CD4-positive, alpha-beta memory T cell (primary cell): ENCODE data around the gene COPS8. TPM values are rescaled to one million over a fixed set of nuclear protein-coding genes. Genes with fewer than 3 reads are reported as not detected.

ENCODE experiments used
- CTCF ChIA-PET: fragments of 350-600 bp; sonication (Branson Sonifier 250); formaldehyde crosslinking; loops from one replicate; lab custom pipeline; 2021; ENCODE audit warnings: inconsistent platforms; ENCODE audit not compliant: partially characterized antibody; lab: Charles Lee
- POLR2A ChIA-PET: fragments of 350-600 bp; sonication (Branson Sonifier 250); formaldehyde crosslinking; loops from one replicate; lab custom pipeline; 2021; ENCODE audit not compliant: partially characterized antibody; lab: Charles Lee
- DNase-seq, 5 donors: peaks; one replicate each; pipeline versions ENCODE4 v3.0.0 to v3.0.0-alpha.2; 2020 to 2022; ENCODE audit warnings: mixed read lengths in 1 of 5
- H3K27ac ChIP-seq: one replicate; pipeline ENCODE4 v1.7.0; 2013; ENCODE audit warnings: low read depth, low read length
- H3K27me3 ChIP-seq: 2 replicates; pipeline ENCODE4 v1.7.0; 2013; ENCODE audit warnings: mild to moderate bottlenecking, low read length, moderate library complexity; ENCODE audit not compliant: insufficient read depth
- H3K36me3 ChIP-seq: 2 replicates; pipeline ENCODE4 v1.7.0; 2013; ENCODE audit warnings: mild to moderate bottlenecking, low read length, moderate library complexity; ENCODE audit not compliant: insufficient read depth
- H3K4me1 ChIP-seq: 2 replicates; pipeline ENCODE4 v1.7.0; 2013; ENCODE audit warnings: mild to moderate bottlenecking, low read length, moderate library complexity; ENCODE audit not compliant: insufficient read depth
- H3K4me3 ChIP-seq, 2 donors: one replicate each; pipeline ENCODE4 v1.7.0; 2013; ENCODE audit warnings: low read length in 2 of 2, mild to moderate bottlenecking in 1 of 2
- H3K9me3 ChIP-seq, 2 donors: one replicate each; pipeline ENCODE4 v1.7.0; 2013; ENCODE audit warnings: low read length in 2 of 2, control low read depth in 1 of 2; ENCODE audit not compliant: control insufficient read depth in 1 of 2
- H3K27ac Mint-ChIP-seq, 7 donors: one replicate each; pipeline ENCODE4 v1.8.0; 2020 to 2021; ENCODE audit warnings: mixed read lengths in 7 of 7, mild to moderate bottlenecking in 6 of 7, inconsistent platforms in 3 of 7, moderate library complexity in 3 of 7
- H3K27me3 Mint-ChIP-seq, 2 donors: one replicate each; pipeline ENCODE4 v1.8.0; 2020 to 2021; ENCODE audit warnings: mixed read lengths in 2 of 2
- H3K36me3 Mint-ChIP-seq, 2 donors: one replicate each; pipeline ENCODE4 v1.8.0; 2020 to 2021; ENCODE audit warnings: mixed read lengths in 2 of 2, inconsistent platforms in 1 of 2, mild to moderate bottlenecking in 1 of 2
- H3K4me1 Mint-ChIP-seq, 4 donors: one replicate each; pipeline ENCODE4 v1.8.0; 2020 to 2021; ENCODE audit warnings: mixed read lengths in 4 of 4, mild to moderate bottlenecking in 1 of 4
- H3K4me3 Mint-ChIP-seq, 8 donors: one replicate each; pipeline ENCODE4 v1.8.0; 2020 to 2021; ENCODE audit warnings: mixed read lengths in 8 of 8, mild to moderate bottlenecking in 7 of 8, moderate library complexity in 6 of 8, inconsistent platforms in 3 of 8
- H3K9me3 Mint-ChIP-seq, 8 donors: one replicate each; pipeline ENCODE4 v1.8.0; 2020 to 2021; ENCODE audit warnings: mixed read lengths in 8 of 8, mild to moderate bottlenecking in 5 of 8, inconsistent platforms in 3 of 8, moderate library complexity in 1 of 8
- intact Hi-C: fragments of 100-400 bp; cut with micrococcal nuclease; formaldehyde crosslinking; loops from one replicate; pipeline ENCODE4 v1.15.1; 2023
- polyA plus RNA-seq, 2 donors: library from polyadenylated mRNA; unstranded; fragments of 300-500 nt; fragmentation: Illumina TruSeq; gene quantifications; one replicate each; pipeline ENCODE4 v1.2.3, GENCODE V29; 2021
- total RNA-seq, 2 experiments: library from RNA; stranded (reverse); gene quantifications; one replicate each; pipeline ENCODE4 v1.2.3, GENCODE V29; 2021

COPS8 gene
- total and polyA plus RNA-seq, 4 experiments from 2014 or later, result 33.4 to 105 (median 52.8) TPM

- no peak overlapping the region for H3K27ac ChIP-seq
- H3K4me1 ChIP-seq, result no peaks in the 10 kb centered on the region
- intact Hi-C loops, result no loop called here
- no peaks in the 10 kb centered on the region for H3K9me3 ChIP-seq
- H3K4me3 Mint-ChIP-seq, result no peak overlapping the region
- DNase-seq, result no peak
- H3K4me3 ChIP-seq, result no peak overlapping the region
- ChIA-PET POLR2A (no interaction called here), CTCF (no interaction called here)
- no peaks in the 10 kb centered on the region for H3K36me3 Mint-ChIP-seq
- no peaks in the 10 kb centered on the region for H3K4me1 Mint-ChIP-seq
- H3K9me3 Mint-ChIP-seq, result no peaks in the 10 kb centered on the region
- no peak overlapping the region for H3K27ac Mint-ChIP-seq
- no peaks in the 10 kb centered on the region for H3K27me3 Mint-ChIP-seq
- no peaks in the 10 kb centered on the region for H3K27me3 ChIP-seq
- no peaks in the 10 kb centered on the region for H3K36me3 ChIP-seq
Measured at GRCh38 chr2:237128026-237128703, 42.5 kb downstream of the COPS8 start.

GRCh38 chr2:237128845-237129592 is 43.3 kb downstream of the COPS8 start:
- H3K27me3 Mint-ChIP-seq, result no peaks in the 10 kb centered on the region
- DNase-seq, result no peak
- no peaks in the 10 kb centered on the region for H3K4me1 Mint-ChIP-seq
- H3K4me3 Mint-ChIP-seq, result no peak overlapping the region
- ChIA-PET POLR2A (no interaction called here), CTCF (no interaction called here)
- H3K27ac Mint-ChIP-seq, result no peak overlapping the region
- no peak overlapping the region for H3K27ac ChIP-seq
- intact Hi-C loops, result no loop called here
- no peak overlapping the region for H3K4me3 ChIP-seq
- no peaks in the 10 kb centered on the region for H3K9me3 ChIP-seq
- H3K4me1 ChIP-seq, result no peaks in the 10 kb centered on the region
- H3K27me3 ChIP-seq, result no peaks in the 10 kb centered on the region
- H3K36me3 ChIP-seq, result no peaks in the 10 kb centered on the region
- no peaks in the 10 kb centered on the region for H3K9me3 Mint-ChIP-seq
- H3K36me3 Mint-ChIP-seq, result no peaks in the 10 kb centered on the region

DNA sequence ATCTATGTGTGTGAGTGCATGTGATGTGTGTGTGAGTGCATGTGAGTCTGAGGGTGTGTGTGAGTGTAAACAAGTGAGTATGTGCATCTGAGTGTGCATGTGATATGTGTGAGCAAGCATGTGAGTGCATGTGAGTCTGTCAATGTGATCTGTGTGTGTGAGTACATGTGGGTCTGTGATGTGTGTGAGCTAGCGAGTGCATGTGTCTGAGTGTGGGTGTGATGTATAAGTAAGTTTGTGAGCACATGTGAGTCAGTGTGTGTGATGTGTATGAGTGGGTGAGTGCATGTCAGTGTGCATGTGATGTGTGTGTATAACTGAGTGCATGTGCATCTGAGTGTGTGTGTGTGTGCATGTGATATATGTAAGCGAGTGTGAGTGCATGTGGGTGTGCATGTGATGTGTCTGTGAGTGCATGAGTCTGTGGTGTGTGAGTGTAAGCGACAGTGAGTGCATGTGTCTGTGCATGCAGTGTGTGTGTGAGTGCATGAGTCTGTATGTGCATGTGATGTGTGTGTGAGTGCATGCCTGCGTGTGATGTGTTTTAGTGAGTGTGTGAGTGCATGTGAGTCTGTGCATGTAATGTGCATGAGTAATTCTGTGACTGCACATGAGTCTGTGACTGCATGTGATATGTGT is 44.1 kb downstream of the COPS8 start:
- ChIA-PET POLR2A (no interaction called here), CTCF (no interaction called here)
- H3K27ac ChIP-seq, result no peak overlapping the region
- no peaks in the 10 kb centered on the region for H3K9me3 Mint-ChIP-seq
- H3K9me3 ChIP-seq, result no peaks in the 10 kb centered on the region
- DNase-seq, result no peak
- H3K4me1 ChIP-seq, result no peaks in the 10 kb centered on the region
- H3K4me3 Mint-ChIP-seq, result no peak overlapping the region
- no peak overlapping the region for H3K4me3 ChIP-seq
- H3K36me3 ChIP-seq, result no peaks in the 10 kb centered on the region
- no peaks in the 10 kb centered on the region for H3K4me1 Mint-ChIP-seq
- H3K27me3 ChIP-seq, result no peaks in the 10 kb centered on the region
- no peak overlapping the region for H3K27ac Mint-ChIP-seq
- no peaks in the 10 kb centered on the region for H3K36me3 Mint-ChIP-seq
- no peaks in the 10 kb centered on the region for H3K27me3 Mint-ChIP-seq
- intact Hi-C loops, result no loop called here

DNA sequence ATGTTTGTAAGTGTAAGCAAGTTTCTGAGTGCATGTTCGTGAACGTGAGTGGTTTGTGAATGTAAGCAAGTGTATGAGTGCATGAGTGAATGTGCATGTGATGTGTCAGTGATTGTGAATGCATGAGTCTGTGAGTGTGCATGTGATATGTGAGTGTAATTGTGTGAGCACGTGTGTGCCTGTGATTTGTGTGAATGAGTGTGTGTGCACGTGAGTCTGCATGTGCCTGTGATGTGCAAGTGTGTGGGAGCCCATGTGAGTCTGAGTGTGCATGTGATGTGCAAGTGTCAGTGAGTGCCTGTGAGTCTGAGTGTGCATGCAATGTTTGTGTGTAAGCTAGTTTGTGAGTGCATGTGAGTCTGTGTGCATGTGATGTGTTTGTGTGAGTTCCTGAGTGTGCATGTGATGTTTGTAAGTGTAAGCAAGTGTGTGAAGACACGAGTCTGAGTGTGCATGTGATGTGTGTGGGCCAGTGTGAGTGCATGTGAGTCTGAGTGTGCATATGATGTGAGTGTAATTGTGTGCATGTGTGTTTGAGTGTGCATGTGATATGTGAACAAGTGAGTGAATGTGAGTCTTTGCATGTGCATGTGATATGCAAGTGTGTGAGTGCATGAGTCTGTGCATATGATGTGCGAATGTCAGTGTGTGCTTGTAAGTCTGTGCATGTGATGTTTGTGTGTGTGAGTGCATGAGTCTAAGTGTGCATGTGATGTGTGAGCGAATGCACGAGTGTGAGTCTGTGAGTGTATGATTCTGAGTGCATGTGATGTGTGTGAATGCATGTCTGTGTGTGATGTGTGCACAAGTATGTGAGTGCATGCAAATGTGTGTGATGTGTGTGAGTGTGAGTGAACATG is 45.1 kb downstream of the COPS8 start:
- H3K27me3 ChIP-seq, result no peaks in the 10 kb centered on the region
- H3K4me3 ChIP-seq, result no peak overlapping the region
- H3K4me1 Mint-ChIP-seq, result no peaks in the 10 kb centered on the region
- H3K27ac ChIP-seq, result no peak overlapping the region
- ChIA-PET CTCF (no interaction called here), POLR2A (no interaction called here)
- no peaks in the 10 kb centered on the region for H3K27me3 Mint-ChIP-seq
- DNase-seq, result no peak
- H3K27ac Mint-ChIP-seq, result no peak overlapping the region
- intact Hi-C loops, result no loop called here
- H3K4me3 Mint-ChIP-seq, result no peak overlapping the region
- no peaks in the 10 kb centered on the region for H3K9me3 Mint-ChIP-seq
- no peaks in the 10 kb centered on the region for H3K36me3 ChIP-seq
- H3K36me3 Mint-ChIP-seq, result no peaks in the 10 kb centered on the region
- H3K9me3 ChIP-seq, result no peaks in the 10 kb centered on the region
- no peaks in the 10 kb centered on the region for H3K4me1 ChIP-seq

GRCh38 chr2:237131749-237132533 is 46.3 kb downstream of the COPS8 start:
- Histone ChIP-seq H3K27me3 (no peaks in the 10 kb centered on the region), H3K9me3 (no peaks in the 10 kb centered on the region), H3K4me1 (no peaks in the 10 kb centered on the region), H3K36me3 (no peaks in the 10 kb centered on the region), H3K27ac (no peak overlapping the region), H3K4me3 (no peak overlapping the region)
- no peaks in the 10 kb centered on the region for H3K36me3 Mint-ChIP-seq
- no peaks in the 10 kb centered on the region for H3K27me3 Mint-ChIP-seq
- CTCF ChIA-PET, result no interaction called here
- no peak overlapping the region for H3K27ac Mint-ChIP-seq
- intact Hi-C loops, result no loop called here
- POLR2A ChIA-PET, result no interaction called here
- no peak overlapping the region for H3K4me3 Mint-ChIP-seq
- H3K4me1 Mint-ChIP-seq, result no peaks in the 10 kb centered on the region
- DNase-seq, result no peak
- H3K9me3 Mint-ChIP-seq, result no peaks in the 10 kb centered on the region

DNA sequence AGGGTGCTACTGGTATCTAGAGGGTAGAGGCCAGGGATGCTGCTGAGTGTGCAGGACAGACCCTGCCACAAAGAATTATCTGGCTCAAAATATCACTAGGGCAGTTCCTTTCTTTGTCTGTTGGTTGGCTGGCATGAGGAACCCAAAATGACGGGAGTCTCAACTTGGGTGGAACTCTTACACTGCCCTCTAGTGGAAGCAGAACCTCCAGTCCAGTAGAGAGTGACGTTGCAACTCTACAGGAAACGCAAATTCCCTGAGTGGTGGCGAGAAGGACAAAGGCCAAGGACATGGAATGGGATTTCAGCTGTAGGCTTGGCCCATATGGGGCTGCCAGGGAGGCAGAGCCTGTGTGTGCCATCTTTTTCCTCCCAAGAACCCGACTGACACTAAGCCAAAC is 47.1 kb downstream of the COPS8 start:
- intact Hi-C loops, result no loop called here
- H3K27me3 Mint-ChIP-seq, result no peaks in the 10 kb centered on the region
- Histone ChIP-seq H3K4me1 (no peaks in the 10 kb centered on the region), H3K27ac (no peak overlapping the region), H3K36me3 (no peaks in the 10 kb centered on the region), H3K9me3 (no peaks in the 10 kb centered on the region), H3K4me3 (no peak overlapping the region), H3K27me3 (no peaks in the 10 kb centered on the region)
- H3K4me1 Mint-ChIP-seq, result no peaks in the 10 kb centered on the region
- ChIA-PET POLR2A (no interaction called here), CTCF (no interaction called here)
- DNase-seq, result no peak
- H3K36me3 Mint-ChIP-seq, result no peaks in the 10 kb centered on the region
- H3K9me3 Mint-ChIP-seq, result no peaks in the 10 kb centered on the region
- H3K27ac Mint-ChIP-seq, result no peak overlapping the region
- no peak overlapping the region for H3K4me3 Mint-ChIP-seq
